Rectal smooth muscle tissue (tissue), 1 donor: ENCODE data around the gene COL25A1.

Experiments used
- H3K27ac ChIP-seq: one replicate; pipeline ENCODE4 v1.7.0; 2013; ENCODE audit warnings: low read depth, low read length, inconsistent platforms
- H3K27me3 ChIP-seq: one replicate; pipeline ENCODE4 v1.7.0; 2013; ENCODE audit warnings: low read length; ENCODE audit not compliant: control insufficient read depth, insufficient read depth
- H3K36me3 ChIP-seq: one replicate; pipeline ENCODE4 v1.7.0; 2013; ENCODE audit warnings: low read length; ENCODE audit not compliant: control insufficient read depth, insufficient read depth
- H3K4me1 ChIP-seq: one replicate; pipeline ENCODE4 v1.7.0; 2013; ENCODE audit warnings: low read length; ENCODE audit not compliant: control insufficient read depth, insufficient read depth
- H3K4me3 ChIP-seq: one replicate; pipeline ENCODE4 v1.7.0; 2013; ENCODE audit warnings: low read length
- H3K9ac ChIP-seq: one replicate; pipeline ENCODE4 v1.7.0; 2013; ENCODE audit warnings: low read length

The COL25A1 gene

GRCh38 chr4:108775921-108776320 is 526.5 kb downstream of the COL25A1 start:
- Histone ChIP-seq H3K9ac (no peak overlapping the region), H3K27ac (no peak overlapping the region), H3K4me3 (no peak overlapping the region), H3K36me3 (no peaks in the 10 kb centered on the region), H3K4me1 (no peaks in the 10 kb centered on the region), H3K27me3 (no peaks in the 10 kb centered on the region)

DNA sequence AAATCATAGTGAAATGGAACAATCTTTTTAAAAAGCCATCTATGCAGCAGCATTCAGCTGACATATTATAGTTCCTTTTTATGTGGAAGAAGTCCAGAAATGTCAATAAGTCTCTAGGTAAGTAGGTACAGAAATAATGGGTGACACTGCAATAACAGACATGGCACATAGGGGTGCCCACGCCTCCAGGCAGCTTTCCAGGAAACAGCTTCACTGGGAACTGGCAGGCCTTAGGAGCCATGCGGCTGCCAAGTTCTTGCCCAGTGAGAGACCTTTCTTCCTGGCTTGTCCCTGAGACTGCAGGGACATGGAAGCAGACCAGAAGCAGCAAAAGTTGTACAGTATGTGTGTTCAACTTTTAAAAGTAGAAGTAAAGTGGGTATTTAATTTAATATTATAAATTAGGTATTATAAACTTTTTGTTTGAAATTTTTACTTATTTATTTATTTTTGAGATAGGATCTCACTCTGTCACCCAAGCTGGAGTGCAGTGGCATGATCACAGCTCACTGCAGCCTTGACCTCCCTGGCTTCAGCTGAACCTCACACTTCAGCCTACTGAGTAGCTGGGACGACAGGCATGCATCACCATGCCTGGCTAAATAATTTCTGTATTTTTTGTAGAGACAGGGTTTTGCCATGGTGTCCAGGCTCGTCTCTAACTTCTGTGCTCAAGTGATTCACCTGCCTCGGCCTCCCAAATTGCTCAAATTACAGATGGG is 527.5 kb downstream of the COL25A1 start:
- Histone ChIP-seq H3K9ac (no peak overlapping the region), H3K27ac (no peak overlapping the region)

GRCh38 chr4:108772402-108772801 is 530.1 kb downstream of the COL25A1 start:
- no peaks in the 10 kb centered on the region for H3K36me3 ChIP-seq
- H3K9ac ChIP-seq = no peak overlapping the region

More for the DNA sequence above, 527.5 kb downstream of the COL25A1 start:
- Histone ChIP-seq H3K4me1 (no peaks in the 10 kb centered on the region), H3K4me3 (no peak overlapping the region), H3K27me3 (no peaks in the 10 kb centered on the region), H3K36me3 (no peaks in the 10 kb centered on the region)

DNA sequence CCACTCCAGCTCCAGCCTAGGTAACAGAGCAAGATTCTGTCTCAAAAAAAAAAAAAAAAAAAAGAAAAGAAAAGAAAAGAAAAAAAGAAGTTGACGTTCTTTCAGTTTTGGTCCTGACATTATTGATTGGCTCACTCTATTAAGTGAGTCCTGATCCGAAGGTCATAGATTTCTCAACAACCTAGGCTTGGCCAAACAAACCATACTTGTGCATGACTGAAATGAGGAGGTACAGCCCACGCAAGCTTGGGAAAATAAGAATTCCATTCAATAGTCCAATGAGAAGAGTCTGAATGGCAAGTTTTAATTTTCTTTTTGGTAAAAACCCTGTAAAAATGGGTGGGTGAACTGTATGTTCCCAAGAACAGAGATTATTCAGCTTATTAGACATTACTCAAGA is 536.4 kb downstream of the COL25A1 start:
- no peak overlapping the region for H3K9ac ChIP-seq
- H3K4me1 ChIP-seq = no peaks in the 10 kb centered on the region
- no peaks in the 10 kb centered on the region for H3K36me3 ChIP-seq
- no peaks in the 10 kb centered on the region for H3K27me3 ChIP-seq
- H3K27ac ChIP-seq = no peak overlapping the region
- no peak overlapping the region for H3K4me3 ChIP-seq

More at GRCh38 chr4:108772402-108772801, 530.1 kb downstream of the COL25A1 start:
- no peaks in the 10 kb centered on the region for H3K27me3 ChIP-seq
- H3K27ac ChIP-seq = no peak overlapping the region
- H3K4me3 ChIP-seq = no peak overlapping the region
- H3K4me1 ChIP-seq = no peaks in the 10 kb centered on the region

DNA sequence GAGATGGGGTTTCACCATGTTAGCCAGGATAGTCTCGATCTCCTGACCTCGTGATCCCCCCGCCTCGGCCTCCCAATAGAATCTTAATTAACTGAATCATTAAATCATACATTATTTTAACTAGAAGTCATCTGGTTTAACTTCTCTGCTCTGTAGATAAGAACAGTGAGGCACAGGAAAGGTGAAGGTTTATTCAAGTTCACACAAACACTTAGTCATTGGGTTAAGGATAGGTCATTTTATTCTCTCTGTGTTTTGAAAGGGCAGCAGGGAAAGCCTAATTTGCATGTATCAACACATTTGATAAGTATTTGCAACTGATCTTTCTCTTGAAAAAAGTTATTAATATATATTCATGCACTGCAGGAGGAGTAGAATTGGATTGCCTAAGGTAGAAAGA is 538.5 kb downstream of the COL25A1 start:
- no peaks in the 10 kb centered on the region for H3K27me3 ChIP-seq
- H3K27ac ChIP-seq = no peak overlapping the region
- H3K4me1 ChIP-seq = no peaks in the 10 kb centered on the region
- H3K36me3 ChIP-seq = no peaks in the 10 kb centered on the region
- no peak overlapping the region for H3K9ac ChIP-seq
- H3K4me3 ChIP-seq = no peak overlapping the region

DNA sequence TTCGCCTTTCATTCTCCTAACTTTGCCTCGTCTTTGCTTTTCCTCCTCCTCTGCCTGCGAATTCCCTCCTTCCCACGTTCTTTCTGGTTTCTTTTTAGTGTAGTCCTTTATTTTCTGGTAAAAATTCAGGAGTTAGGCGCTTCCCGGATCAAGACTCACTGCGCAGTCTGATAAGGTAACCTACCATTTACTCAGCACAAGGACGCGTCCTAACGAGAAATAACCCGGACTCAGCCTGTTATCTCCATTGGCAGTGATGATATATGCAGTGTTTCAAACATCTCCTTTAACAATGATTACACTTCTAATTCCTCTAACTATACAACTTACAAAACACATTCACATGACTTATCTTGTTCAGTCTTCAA is 539.2 kb downstream of the COL25A1 start:
- H3K27ac ChIP-seq = no peak overlapping the region
- H3K27me3 ChIP-seq = no peaks in the 10 kb centered on the region
- H3K4me1 ChIP-seq = no peaks in the 10 kb centered on the region
- H3K9ac ChIP-seq = no peak overlapping the region
- H3K36me3 ChIP-seq = no peaks in the 10 kb centered on the region
- H3K4me3 ChIP-seq = peak overlapping the region; percentile 79

GRCh38 chr4:108762559-108763225 is 539.8 kb downstream of the COL25A1 start, which contains the start of gene ETNPPL:
Gene ETNPPL, minus strand, starts transcription at chr4:108763053. Its CDS starts 155 bp downstream, at chr4:108762898.
- no peaks in the 10 kb centered on the region for H3K36me3 ChIP-seq
- no peaks in the 10 kb centered on the region for H3K4me1 ChIP-seq
- H3K9ac ChIP-seq = no peak within 1 kb of the TSS
- H3K4me3 ChIP-seq = peak within 1 kb of the TSS; percentile 79
- H3K27me3 ChIP-seq = no peaks in the 10 kb centered on the region
- no peak within 1 kb of the TSS for H3K27ac ChIP-seq
